Effector CD8-positive, alpha-beta T cell (primary cell): ENCODE measurements around the gene WIPI1.
A peak's percentile ranks its signal among the peaks of the same experiment; 100 is the strongest.
"Not testable (repeated sequence)": the region's sequence is repeated elsewhere in the genome, so short reads cannot be mapped to it uniquely, and the experiment has no call there.

Source experiments
- DNase-seq: peaks from one replicate; lab custom pipeline; 2025; lab: John Stamatoyannopoulos, UW

Gene WIPI1

GRCh38 chr17:68437979-68438822 is 19.1 kb downstream of the WIPI1 start:
- no peak for DNase-seq

GRCh38 chr17:68435876-68436842 is 21.1 kb downstream of the WIPI1 start:
- peak; percentile 66 for DNase-seq

GRCh38 chr17:68435361-68435760 is 21.9 kb downstream of the WIPI1 start:
- no peak for DNase-seq

- no peak for DNase-seq
Measured at GRCh38 chr17:68433911-68434508, 23.3 kb downstream of the WIPI1 start.

- no peak for DNase-seq
Measured at GRCh38 chr17:68433211-68433610, 24.1 kb downstream of the WIPI1 start.

GRCh38 chr17:68432086-68432864 is 25.0 kb downstream of the WIPI1 start:
- no peak for DNase-seq

GRCh38 chr17:68431661-68432071 is 25.6 kb downstream of the WIPI1 start:
- no peak for DNase-seq

- no peak for DNase-seq
Measured at GRCh38 chr17:68431045-68431608, 26.2 kb downstream of the WIPI1 start.

GRCh38 chr17:68429881-68430280 is 27.4 kb downstream of the WIPI1 start:
- no peak for DNase-seq

- no peak for DNase-seq
Measured at GRCh38 chr17:68428498-68429172, 28.7 kb downstream of the WIPI1 start.

- no peak for DNase-seq
Measured at GRCh38 chr17:68427575-68427974, 29.7 kb downstream of the WIPI1 start.

GRCh38 chr17:68425979-68426378 is 31.3 kb downstream of the WIPI1 start:
- DNase-seq: no peak

- no peak for DNase-seq
Measured at GRCh38 chr17:68424861-68425260, 32.4 kb downstream of the WIPI1 start.

GRCh38 chr17:68424203-68424602 is 33.1 kb downstream of the WIPI1 start:
- DNase-seq: no peak

- no peak for DNase-seq
Measured at GRCh38 chr17:68423251-68423650, 34.0 kb downstream of the WIPI1 start.

- DNase-seq: no peak
Measured at GRCh38 chr17:68422821-68423220, 34.5 kb downstream of the WIPI1 start.

GRCh38 chr17:68421486-68421885 is 35.8 kb downstream of the WIPI1 start:
- DNase-seq: no peak

- no peak for DNase-seq
Measured at GRCh38 chr17:68420065-68420464, 37.2 kb downstream of the WIPI1 start.

- DNase-seq: no peak
Measured at GRCh38 chr17:68418876-68419275, 38.4 kb downstream of the WIPI1 start.

- no peak for DNase-seq
Measured at GRCh38 chr17:68417317-68417716, 40.0 kb downstream of the WIPI1 start.

GRCh38 chr17:68414901-68415300 is 42.4 kb downstream of the WIPI1 start:
- not testable (repeated sequence) for DNase-seq
